HG03108 (cell line): ENCODE measurements around the gene ATXN7L2.

Source experiments
- ATAC-seq: cut with Tn5 transposase; IDR thresholded peaks from one replicate; pipeline ENCODE4 v1.9.1; 2021; ENCODE audit warnings: moderate library complexity; ENCODE audit not compliant: unreplicated experiment

Gene ATXN7L2

GRCh38 chr1:109476825-109477224 is 6.9 kb upstream of the ATXN7L2 start:
- ATAC-seq = no peak

- no peak for ATAC-seq
Measured at GRCh38 chr1:109477821-109478220, 5.9 kb upstream of the ATXN7L2 start.

GRCh38 chr1:109478806-109479205 is 4.9 kb upstream of the ATXN7L2 start:
- no peak for ATAC-seq

GRCh38 chr1:109479311-109479710 is 4.4 kb upstream of the ATXN7L2 start:
- no peak for ATAC-seq

- ATAC-seq = no peak
Measured at GRCh38 chr1:109479901-109480300, 3.8 kb upstream of the ATXN7L2 start.

- no peak for ATAC-seq
Measured at GRCh38 chr1:109481646-109482045, 2.1 kb upstream of the ATXN7L2 start.

- ATAC-seq = no peak
Measured at GRCh38 chr1:109482242-109482641, 1.5 kb upstream of the ATXN7L2 start.

GRCh38 chr1:109482791-109483671 is 674 bp upstream of the ATXN7L2 start:
- ATAC-seq = peak; percentile 14

GRCh38 chr1:109484519-109484975 is 842 bp downstream of the ATXN7L2 start:
- no peak for ATAC-seq

GRCh38 chr1:109485001-109485400 is 1.3 kb downstream of the ATXN7L2 start:
- no peak for ATAC-seq

- no peak for ATAC-seq
Measured at GRCh38 chr1:109487261-109487660, 3.6 kb downstream of the ATXN7L2 start.

- ATAC-seq = no peak
Measured at GRCh38 chr1:109488201-109488600, 4.5 kb downstream of the ATXN7L2 start.

GRCh38 chr1:109488696-109489095 is 5.0 kb downstream of the ATXN7L2 start:
- ATAC-seq = no peak

- ATAC-seq = no peak
Measured at GRCh38 chr1:109490029-109490933, 6.6 kb downstream of the ATXN7L2 start.

GRCh38 chr1:109490934-109491302 is 7.2 kb downstream of the ATXN7L2 start:
- no peak for ATAC-seq

- no peak for ATAC-seq
Measured at GRCh38 chr1:109491372-109491771, 7.7 kb downstream of the ATXN7L2 start.

GRCh38 chr1:109492779-109493178 is 9.1 kb downstream of the ATXN7L2 start:
- ATAC-seq = no peak

GRCh38 chr1:109493227-109493626 is 9.5 kb downstream of the ATXN7L2 start:
- ATAC-seq = no peak

GRCh38 chr1:109493805-109494539 is 10.3 kb downstream of the ATXN7L2 start, which contains the start of gene CYB561D1:
Gene CYB561D1 (plus strand): TSS chr1:109494094. CDS start chr1:109494140, 46 bp downstream.
- peak; percentile 91 for ATAC-seq

GRCh38 chr1:109495738-109496137 is 12.0 kb downstream of the ATXN7L2 start:
- no peak for ATAC-seq
